ENCODE data around the gene GRIA3. TPM values are rescaled to one million over a fixed set of nuclear protein-coding genes. Genes with fewer than 3 reads are reported as not detected.

Gene GRIA3
- polyA plus RNA-seq, 3 donors: 1.9 to 4.4 (median 2.9) TPM

DNA sequence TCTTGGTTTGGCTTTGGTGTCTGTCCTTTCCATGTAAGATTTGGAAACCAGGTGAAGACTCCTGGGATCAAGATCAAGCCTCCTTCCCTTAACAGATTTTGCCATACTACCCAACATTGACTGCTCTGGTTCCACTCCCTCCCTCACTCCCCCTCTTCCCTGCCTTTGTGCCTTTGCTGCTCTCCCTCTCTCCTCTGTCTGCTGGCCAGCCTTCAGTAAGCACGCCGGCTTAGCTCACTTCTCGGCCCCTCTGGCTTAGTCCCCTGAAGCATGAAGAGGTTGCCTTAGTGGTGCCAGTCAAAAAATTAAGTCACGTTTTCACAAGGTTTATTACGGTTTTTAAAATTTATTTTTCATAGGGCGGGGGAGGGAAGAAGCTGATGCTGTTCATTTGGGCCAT, 6.0 kb downstream of the GRIA3 start:
- DNase-seq (ENCODE audit: low read depth in 3 of 3, low spot score in 2 of 3): no peak

DNA sequence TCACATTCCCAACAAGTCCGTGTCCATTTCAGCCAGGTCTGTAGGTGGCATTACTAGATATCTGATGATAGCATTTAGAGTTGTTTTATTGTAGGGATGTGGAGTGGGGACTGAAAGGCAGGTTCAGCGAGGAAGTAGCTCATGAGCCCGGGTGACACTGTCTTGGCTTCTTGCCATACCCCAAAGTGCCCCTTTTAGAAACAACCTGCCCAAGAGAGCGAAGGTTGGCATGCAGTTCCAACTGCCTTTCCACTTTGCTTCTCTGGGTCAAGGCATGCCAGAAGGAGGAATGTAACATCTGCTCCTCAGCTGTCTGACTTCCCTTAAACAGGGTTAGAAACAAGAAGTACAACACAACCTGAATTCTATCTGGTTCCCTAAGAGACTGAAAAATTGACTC, 9.0 kb downstream of the GRIA3 start:
- no peak for DNase-seq (ENCODE audit: low read depth in 3 of 3, low spot score in 2 of 3)

DNA sequence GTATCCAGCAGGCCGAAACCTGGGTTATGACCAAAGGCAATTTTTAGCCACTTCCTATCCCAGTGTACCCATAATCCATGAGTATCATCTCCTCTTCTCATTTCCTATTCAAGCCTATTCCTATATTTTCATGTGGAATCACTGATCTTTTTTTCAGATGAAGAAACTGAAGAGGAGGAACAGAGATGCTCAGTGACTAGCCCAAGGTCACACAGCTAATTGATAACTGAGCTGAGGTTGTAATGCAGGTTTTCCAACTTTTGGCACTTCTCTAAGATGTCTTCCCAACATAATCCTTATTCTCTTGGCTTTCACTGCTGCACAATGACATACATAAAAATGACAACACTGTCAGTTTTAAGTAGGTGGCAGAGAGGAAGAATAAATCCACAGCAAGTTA, 15.3 kb downstream of the GRIA3 start:
- no peak for DNase-seq (ENCODE audit: low read depth in 3 of 3, low spot score in 2 of 3)

DNA sequence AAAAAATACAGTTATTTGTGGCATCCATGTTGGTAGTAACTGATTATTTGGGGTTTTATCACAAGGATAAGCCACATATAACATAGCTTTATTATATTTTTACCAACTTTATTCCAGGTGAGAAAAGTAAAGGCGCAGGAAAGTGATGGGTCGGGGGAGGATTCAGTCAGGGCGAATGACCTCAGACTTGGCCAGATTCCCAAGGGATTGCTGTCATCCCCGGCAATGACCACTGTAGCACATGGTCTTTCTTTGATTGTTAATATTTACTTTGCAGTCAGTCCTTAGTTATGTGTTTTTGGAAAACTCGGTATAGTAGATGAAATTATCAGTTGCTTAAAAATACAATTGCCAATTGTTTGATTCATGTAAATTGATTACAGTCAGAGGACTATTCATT, 17.6 kb downstream of the GRIA3 start:
- DNase-seq (ENCODE audit: low read depth in 3 of 3, low spot score in 2 of 3): no peak

DNA sequence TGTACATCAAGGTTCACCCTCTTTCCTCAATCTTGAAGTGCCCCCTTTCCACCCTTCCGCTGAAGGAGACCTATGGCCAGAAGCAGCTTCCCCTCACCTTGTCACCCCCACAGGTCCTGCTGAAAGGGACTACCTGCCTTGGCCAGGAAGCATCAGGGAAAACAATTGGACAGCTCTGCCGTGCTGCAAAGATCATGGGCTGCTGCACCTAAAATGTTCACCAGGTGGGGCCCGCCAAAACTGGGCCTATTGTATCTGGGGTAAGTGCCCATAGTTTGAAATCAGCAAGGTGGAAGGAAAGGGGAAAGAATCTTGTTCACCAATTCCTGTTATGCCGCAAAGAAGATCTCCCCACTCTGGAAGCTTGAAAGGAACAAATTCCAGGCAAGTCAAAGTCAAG, 18.4 kb downstream of the GRIA3 start:
- DNase-seq (ENCODE audit: low read depth in 3 of 3, low spot score in 2 of 3): no peak

DNA sequence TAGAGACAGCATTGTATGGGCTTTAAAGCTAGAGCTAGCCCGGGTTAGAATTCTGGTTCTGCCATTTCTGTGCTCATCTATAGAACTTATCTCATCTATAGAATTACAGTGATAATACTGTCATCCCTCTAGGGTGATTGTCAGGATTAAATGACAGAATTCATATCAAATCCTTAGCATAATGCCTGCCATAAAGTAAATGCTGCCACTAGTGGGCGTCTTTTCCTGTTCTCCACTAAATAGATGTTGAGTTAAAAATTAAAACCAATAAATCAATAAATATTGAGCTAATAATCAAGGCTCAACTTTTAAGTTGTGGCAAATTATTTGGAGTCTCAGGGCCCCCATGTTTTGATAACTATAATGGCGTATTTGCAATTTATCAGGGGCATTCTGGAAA, 19.7 kb downstream of the GRIA3 start:
- no peak for DNase-seq (ENCODE audit: low read depth in 3 of 3, low spot score in 2 of 3)

DNA sequence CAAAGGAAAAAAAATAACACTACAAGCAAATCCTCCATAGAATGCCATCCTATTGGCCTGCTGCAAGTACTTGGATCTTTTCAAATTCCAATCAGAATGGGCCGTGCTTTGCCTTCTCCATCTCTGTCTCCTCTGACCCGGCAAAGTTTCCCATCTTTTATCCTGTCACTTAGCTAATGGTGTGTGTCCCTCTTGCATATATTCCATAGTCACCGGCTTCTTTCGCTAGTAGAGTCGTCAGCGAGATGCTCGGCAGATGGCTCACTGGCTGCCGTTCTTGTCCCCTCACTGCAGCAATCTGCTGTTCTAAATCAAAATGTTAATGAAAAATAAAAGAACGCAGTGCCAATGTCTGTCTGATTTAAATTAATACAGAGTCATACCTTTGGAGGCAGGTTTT, 22.1 kb downstream of the GRIA3 start:
- DNase-seq (ENCODE audit: low read depth in 3 of 3, low spot score in 2 of 3): no peak

DNA sequence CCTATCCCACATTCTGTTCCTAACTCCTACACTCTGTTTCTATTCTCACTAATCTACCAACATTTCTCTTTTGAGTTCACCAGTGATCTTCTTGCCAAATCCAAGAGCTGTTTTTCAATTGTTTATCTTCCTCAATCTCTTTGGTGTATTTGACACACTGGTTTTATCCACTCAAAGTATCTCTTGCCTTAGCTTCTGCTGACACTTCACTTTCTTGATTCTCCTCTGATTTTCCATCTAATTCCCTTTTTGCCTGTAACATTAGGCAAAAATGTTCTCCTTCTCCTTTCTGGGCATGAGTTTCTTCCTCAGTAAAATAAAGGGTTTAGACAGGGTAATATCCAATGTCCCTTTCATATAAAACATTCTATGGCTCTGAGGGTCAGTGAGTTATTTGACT, 26.2 kb downstream of the GRIA3 start:
- DNase-seq (ENCODE audit: low read depth in 3 of 3, low spot score in 2 of 3): no peak

DNA sequence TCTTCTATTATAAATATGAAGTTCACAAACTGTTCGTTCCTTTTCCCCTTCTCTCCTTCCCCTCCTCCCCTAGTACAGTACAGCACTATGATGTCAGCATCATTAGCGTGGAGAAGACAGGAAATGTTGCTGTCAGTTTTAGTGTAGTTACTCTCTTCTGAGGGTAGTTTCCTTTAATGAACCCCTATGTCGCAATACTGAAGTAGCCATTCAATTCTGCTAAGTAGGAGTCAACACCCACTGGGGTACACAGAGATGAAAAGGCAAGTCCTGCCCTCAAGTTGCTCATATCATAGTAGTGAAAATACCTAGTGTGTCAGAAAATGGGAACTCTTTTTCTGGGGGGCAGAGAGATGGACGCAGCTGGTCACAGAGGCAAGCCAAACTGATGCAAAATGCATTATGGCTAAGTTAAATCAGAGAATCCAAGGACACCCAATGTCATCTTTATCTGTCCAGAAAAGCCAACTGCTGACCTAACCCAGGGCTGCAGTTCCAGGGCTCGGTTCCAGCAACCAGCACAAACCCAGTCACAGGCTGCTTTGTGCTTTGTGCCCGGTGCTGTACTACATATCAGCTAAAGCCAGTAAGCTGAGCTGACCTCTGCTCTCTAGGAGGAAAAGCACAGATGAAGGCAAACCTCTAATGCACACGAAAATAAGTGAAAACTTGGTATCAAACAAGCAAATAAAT, 31.5 kb downstream of the GRIA3 start:
- no peak for DNase-seq (ENCODE audit: low read depth in 3 of 3, low spot score in 2 of 3)

DNA sequence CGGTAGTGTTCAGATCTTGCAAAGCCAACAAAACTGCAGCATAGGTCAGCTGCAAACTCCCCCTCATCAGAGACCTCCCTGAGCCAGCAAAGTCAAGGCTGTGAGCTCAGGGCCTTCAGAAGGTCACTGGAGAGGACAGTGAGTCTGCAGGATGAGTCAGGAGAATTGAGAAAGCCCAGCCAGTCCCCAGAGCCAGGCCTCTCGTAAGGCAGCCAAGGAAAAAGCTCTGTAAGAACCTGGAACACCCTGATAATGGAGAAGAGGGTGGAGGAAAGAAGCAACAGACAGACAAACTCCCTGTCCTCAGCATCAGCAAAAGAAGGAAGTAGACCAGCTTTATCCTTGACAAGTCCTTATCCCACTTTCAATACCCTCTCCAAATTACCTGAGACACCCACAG, 33.0 kb downstream of the GRIA3 start:
- DNase-seq (ENCODE audit: low read depth in 3 of 3, low spot score in 2 of 3): no peak

DNA sequence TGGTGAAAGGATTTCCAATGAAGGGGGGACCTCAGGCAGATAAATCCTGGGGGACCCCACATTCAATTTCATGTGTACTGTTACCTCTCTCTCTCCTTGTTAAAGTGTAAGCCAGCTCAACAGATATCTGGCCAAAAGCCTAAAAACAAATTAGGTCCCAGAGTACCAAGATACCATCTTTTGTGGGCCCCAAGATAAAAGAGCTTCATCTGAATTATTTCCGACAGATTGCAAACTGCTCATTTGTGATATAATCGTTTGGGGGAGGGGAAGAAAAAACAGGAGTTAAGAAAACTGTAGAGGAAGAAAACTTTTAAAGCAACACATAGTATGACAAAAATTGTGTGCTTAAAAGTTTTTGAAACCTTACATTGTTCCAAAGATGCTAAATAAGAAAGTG, 33.6 kb downstream of the GRIA3 start:
- DNase-seq (ENCODE audit: low read depth in 3 of 3, low spot score in 2 of 3): no peak

DNA sequence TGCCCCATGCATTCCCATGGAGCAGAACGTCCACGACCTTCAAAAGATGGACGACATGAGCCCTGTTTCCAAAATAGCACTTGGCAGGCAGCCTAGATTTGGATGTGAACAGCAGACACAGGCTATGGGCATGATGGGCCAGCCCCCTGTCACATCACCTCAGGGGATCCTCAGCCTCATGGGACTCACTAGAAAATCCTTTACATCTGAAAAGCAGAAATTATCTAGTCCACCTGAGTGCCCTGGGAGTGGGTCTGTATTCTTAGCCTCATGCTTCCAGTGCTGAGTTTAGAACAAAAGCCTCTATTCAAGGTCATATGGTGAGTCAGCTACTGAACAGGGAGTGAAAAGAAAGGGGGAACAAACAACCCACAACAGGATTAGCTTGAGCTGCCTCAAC, 35.8 kb downstream of the GRIA3 start:
- DNase-seq (ENCODE audit: low read depth in 3 of 3, low spot score in 2 of 3): no peak

DNA sequence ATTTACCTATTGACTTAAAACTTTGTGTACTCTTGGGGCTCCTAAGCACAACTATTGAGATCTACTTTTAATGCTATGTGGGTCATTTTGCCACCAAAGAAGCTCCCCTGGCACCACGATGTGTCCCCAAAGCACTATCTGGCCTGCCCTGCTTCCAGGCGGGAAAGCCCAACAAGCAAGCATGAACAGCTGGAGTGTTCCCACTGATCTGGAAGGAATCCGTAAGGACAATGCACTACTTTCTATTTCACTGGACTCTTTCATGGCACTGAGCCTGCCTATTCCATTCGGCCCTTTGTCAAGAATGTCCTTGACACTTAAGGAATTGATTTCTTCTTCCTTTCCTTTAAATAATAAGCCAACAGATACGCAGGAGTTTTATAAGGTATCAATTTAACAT, 38.8 kb downstream of the GRIA3 start:
- no peak for DNase-seq (ENCODE audit: low read depth in 3 of 3, low spot score in 2 of 3)

DNA sequence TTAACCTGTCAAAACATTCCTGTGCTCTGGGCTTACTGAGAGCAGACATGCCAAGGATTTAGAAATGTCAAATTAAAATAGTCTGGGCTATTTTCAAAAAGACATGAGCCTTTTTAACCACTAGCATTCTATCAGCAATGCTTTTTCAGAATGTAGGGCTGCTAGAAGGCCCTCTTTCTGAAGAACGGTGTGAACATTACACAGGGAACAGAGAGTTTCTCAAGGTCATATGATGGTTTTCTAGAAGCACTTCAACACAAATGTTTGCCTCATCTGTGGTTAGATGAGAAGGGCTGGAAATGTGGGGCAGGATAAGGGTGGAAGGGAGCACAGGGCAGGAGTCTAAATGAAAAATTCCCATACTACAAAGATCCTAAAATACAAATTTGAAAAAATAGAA, 39.3 kb downstream of the GRIA3 start:
- DNase-seq (ENCODE audit: low read depth in 3 of 3, low spot score in 2 of 3): no peak

DNA sequence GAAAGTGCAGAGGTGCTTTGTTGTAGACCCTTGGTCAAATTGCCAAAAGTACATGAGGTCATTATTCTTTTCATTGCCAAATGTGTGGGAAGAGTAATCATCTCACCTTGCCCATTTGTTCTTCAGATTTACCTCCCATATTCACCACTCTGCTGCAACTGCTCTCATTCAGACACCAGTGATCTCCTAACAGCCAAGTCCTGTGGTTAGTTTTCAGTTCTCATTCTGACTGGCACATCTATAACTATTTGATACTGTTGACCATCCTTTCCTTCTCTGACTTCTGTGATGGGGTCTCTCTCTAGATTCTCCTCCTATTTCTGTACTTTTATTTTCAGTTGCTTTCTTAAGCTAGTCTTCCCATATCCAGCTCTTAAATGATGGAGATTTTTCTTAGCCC, 39.8 kb downstream of the GRIA3 start:
- DNase-seq (ENCODE audit: low read depth in 3 of 3, low spot score in 2 of 3): no peak

DNA sequence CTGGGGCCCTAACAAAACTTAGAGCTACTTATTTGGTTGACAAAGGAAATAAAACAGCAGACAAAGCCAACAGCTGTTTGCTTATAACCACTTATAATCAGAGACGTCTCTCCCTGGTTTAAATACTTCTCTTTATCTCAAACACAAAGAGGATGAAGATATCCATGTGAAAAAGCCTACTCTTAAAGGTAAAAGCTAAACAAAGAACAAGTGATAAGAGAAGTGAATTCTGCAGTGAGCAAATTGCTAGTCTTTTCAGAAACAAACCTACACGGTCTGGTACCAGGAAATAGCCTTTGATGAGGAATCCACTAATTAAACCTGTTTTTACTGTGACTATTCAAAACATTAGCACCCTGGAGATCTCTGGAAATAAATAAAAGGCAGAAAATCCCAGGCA, 46.7 kb downstream of the GRIA3 start:
- no peak for DNase-seq (ENCODE audit: low read depth in 3 of 3, low spot score in 2 of 3)

DNA sequence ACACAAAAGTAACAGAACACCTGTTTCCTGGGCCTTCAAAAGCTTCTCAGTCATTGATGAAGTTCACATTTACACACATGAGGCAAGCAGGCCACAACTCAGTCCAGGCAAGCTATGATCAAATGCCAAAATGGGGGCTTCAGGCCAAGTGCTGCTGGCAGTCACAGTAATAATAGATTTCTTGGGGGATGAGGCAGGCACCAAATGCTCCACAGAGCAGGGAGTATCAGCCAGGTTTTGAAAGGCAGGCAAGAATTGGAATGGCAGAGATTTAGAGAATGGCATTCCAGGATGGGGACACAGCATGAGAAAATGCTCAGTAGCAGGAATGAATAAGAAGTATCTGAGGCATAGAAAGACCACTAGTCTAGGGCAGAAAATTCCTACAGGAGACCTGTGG, 52.8 kb downstream of the GRIA3 start:
- DNase-seq (ENCODE audit: low read depth in 3 of 3, low spot score in 2 of 3): no peak

DNA sequence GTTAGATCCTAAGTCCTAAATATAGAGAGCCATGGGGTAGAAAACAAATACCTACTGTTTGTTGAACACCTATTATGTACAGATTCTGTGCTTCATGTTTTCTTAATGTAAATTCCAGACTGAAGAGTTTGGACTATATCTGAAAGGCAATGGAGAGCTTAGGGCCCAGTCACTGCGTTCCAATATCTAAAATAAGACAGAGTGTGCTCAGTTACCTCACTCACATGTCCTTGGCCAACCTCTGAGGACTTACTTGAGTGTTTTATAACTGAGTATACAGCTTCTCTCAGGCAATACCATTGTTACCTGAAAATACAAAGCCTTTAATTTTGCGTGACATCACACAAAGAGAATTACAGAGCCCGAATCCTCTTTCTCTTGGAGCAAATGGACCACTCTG, 53.2 kb downstream of the GRIA3 start:
- no peak for DNase-seq (ENCODE audit: low read depth in 3 of 3, low spot score in 2 of 3)

DNA sequence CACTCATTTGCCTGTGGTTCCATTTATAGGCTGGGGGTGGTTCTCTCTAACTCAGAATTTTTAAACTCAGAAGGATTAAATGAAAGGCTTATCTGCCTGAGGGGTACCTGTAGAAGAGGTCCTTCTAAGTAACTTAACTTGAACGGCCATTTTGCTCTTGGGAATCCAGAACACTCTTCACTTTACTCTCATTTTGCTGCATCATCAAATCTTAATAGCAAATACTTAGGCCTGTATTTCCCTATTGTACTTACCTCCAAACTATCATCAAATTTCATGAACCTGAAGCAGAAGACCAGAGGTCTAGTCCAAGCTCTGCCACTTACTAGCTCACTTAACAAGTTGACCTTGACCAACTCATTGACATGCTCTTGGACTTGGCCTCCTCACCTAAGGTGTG, 70.4 kb downstream of the GRIA3 start:
- DNase-seq (ENCODE audit: low read depth in 3 of 3, low spot score in 2 of 3): no peak

DNA sequence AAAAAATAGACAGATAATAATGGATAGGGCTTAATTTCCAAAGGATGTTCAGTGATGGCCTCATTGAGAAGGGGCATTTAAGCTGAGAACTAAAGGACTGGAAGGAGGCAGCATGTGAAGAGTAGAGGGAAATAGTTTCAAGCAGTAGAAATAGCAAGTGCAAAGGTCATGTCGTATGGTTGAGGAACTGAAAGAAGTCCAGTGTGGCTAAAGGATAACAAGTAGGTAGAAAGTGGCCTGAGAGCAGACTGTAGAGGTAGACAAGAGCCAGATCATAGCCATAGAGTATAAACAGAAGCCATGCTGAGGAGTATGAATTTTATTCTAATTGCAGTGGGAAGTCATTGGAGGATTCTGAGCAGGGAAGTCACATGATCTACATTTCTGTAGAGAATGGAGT, 72.3 kb downstream of the GRIA3 start:
- no peak for DNase-seq (ENCODE audit: low read depth in 3 of 3, low spot score in 2 of 3)

DNA sequence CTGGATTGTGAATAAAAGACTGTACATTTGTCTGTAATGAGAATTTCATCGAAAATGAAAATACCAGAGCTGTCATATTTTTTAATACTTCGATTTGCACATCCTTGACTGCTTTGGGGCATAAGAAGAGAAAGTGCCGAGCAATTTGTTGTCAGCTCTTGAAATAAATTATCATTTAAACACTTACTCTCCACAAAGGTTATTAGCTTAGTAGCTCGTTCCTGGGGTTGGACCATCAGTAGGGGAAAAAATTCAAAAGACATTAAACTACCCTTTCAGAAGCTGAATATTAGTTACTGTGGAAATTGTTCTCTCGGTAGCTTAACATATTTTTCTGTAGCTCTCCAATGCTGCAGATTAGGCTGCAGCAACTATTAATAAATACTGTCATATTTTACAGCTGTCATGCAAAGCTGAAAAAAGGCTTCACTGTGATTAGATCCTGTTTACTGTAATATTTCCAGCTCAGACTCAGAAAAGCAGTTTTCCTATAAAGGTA, 76.9 kb downstream of the GRIA3 start:
- DNase-seq (ENCODE audit: low read depth in 3 of 3, low spot score in 2 of 3): no peak

DNA sequence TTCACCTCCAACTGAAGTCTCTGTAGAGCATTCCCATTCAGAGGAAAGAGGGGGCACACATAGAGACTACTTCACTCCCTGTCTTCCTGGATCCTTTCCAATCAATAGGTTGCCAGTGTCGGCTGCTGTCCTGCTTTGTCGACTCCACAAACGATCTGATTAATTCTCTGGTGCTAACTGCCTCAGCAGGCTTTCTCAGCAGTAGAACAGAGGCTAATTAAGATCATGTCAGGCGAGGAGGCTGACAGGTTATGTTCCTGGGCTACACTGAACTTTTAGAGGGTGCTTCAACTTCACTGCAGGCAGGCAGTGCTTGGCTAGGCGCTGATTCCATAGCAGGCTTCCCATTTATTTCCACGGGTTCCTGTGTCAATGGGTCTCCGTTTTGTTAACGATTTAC, 79.2 kb downstream of the GRIA3 start:
- DNase-seq (ENCODE audit: low read depth in 3 of 3, low spot score in 2 of 3): no peak

DNA sequence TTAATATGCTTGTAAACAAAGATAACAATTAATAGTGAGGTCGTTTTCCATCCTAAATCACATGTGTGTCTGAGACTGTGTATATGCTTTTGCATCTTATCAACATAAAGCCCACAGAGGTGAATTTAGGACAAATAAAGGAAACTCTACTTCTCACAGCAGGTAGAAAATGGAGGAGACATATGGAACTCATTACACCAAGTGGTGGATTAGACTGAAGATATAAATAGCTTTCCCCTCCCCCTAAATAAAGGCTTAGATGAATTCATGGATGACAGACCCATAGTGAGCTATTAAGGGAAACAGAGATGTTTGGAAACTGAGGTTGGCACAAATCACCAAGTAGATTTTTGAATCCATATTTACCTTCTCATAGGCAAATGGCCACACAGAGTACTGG, 79.7 kb downstream of the GRIA3 start:
- no peak for DNase-seq (ENCODE audit: low read depth in 3 of 3, low spot score in 2 of 3)

Measured in right renal cortex interstitium (tissue), 3 donors.